ENCODE data around the gene SAE1.

DNA sequence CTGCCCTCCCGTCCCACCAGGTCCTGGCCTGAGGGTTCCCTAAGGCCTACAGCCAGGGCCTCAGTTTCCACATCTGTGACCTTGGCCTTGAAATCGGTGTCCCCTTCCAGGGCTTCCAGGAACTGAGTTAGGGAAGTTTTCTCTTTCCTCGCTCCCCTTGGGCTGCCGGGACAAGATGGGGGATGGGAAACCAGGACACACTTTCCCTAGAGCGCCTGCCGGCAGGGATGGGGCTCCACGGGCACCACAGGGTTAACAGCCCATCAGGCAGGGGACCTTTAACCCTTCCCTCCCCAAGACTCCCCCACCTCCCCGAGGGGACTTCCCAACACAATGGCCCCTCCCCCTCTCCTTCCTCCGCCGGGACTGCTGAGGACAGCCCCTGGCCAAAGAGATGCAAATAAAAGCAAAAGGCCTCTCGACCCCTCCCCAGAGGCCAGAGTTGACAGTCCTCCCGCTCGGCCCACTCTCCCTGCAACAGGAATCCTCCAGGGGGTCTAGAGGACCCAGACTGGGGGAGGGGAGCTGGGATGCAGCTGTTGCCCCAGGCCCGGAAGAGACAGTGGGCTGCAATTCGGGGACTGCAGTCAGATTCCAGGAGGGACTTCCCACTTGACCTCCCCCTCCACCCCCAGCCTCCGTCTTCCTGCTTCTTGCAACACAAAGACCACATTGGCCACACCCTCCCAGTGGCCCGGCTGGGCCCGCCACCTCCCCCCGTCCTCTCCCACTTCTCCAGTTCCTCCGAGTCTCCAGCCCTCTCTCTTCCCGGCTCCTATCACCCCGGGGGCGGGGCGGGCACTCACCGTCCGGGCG, 96.9 kb downstream of the SAE1 start:
- TF ChIP-seq, protein P1, sequence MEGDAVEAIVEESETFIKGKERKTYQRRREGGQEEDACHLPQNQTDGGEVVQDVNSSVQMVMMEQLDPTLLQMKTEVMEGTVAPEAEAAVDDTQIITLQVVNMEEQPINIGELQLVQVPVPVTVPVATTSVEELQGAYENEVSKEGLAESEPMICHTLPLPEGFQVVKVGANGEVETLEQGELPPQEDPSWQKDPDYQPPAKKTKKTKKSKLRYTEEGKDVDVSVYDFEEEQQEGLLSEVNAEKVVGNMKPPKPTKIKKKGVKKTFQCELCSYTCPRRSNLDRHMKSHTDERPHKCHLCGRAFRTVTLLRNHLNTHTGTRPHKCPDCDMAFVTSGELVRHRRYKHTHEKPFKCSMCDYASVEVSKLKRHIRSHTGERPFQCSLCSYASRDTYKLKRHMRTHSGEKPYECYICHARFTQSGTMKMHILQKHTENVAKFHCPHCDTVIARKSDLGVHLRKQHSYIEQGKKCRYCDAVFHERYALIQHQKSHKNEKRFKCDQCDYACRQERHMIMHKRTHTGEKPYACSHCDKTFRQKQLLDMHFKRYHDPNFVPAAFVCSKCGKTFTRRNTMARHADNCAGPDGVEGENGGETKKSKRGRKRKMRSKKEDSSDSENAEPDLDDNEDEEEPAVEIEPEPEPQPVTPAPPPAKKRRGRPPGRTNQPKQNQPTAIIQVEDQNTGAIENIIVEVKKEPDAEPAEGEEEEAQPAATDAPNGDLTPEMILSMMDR (conservative IDR thresholded peaks at IDR 0.05; ENCODE audit: low read depth, low read length) = no peak
- no peak for TF ChIP-seq EZH2 (IDR thresholded peaks at IDR 0.05; ENCODE audit: borderline replicate concordance, low read depth, low read length, poor library complexity, severe bottlenecking)
